GM18870 (cell line): ENCODE data around the gene EEF1AKMT1.
"Not testable (repeated sequence)": the region's sequence is repeated elsewhere in the genome, so short reads cannot be mapped to it uniquely, and the experiment has no call there.

Source experiments
- ATAC-seq: cut with Tn5 transposase; IDR thresholded peaks from one replicate; pipeline ENCODE4 v1.9.1; 2021; ENCODE audit warnings: moderate library complexity; ENCODE audit not compliant: unreplicated experiment

Gene EEF1AKMT1

GRCh38 chr13:20700288-20700687 is 73.5 kb downstream of the EEF1AKMT1 start:
- no peak for ATAC-seq

GRCh38 chr13:20699715-20700114 is 74.0 kb downstream of the EEF1AKMT1 start:
- no peak for ATAC-seq

- ATAC-seq = no peak
These were observed 77.7 kb downstream of the EEF1AKMT1 start for GRCh38 chr13:20696073-20696472.

DNA sequence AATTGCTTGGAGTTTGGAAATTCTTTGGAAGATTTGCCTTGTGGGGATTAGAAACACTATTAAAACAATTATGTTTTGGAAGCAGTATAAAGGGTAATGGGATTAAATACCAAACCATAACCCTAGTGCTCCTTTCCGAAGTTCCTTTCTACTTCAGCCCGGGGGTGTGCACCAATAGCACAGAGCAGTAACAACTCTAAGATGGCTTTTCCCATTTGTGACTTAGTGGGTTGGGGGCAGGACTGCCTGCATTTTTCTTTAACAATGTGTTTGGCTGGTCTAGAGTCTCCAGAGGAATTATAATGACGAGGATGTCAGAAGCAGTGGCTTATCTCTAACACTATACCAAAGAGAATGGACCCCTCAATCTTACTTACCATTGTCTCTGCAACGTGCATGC is 82.1 kb downstream of the EEF1AKMT1 start:
- ATAC-seq = no peak

DNA sequence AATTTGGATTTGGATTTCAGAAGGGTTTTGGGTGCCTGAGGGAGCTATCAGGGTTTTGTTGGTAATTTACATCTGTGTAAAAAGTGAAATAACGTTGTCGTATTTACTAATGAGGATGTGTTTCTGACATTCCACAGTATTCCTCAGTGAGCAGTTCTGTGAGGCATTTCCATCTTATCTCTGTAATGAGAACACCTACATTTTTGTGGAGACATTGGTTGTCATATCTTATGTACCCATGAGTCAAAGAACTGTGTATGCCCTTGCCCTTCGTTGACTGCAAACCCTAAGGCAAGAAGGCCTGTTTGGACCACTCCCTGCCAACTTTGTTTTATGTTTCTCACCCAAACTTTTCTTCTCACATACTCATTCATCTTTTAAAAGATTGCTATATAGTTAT is 84.5 kb downstream of the EEF1AKMT1 start:
- ATAC-seq = no peak

DNA sequence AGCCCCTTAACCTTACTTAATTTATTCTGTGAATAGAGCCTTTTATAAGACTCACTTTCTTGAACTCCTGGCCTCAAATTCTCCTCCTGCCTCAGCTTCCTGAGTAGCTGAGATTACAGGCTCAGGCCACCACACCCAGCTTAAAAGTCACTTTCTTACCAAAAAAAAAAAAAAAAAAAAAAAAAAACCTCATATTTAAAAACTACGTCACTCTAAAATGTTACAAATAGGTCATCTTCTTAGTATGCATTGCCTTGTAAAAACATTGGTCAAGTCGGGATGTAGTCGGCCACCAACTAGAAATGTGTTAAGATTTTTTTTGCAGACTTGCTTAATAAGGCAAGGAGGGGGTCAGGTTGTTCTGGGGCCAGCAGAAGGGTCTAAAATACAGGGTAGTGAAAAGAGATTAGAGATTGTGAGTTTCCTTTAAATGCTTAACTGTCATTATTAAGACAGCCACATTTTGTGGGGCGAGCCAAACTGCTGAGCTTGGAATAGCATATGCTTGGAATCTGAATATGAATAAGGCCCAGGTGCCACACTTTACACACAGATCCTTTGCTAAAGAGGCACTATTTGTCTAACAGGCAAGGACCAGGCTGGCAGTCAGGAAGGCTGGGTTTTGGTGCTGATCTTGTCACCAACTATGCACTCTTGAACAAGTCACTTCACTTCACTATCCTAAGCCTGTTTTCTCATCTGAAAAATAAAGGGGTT is 86.7 kb downstream of the EEF1AKMT1 start:
- no peak for ATAC-seq

DNA sequence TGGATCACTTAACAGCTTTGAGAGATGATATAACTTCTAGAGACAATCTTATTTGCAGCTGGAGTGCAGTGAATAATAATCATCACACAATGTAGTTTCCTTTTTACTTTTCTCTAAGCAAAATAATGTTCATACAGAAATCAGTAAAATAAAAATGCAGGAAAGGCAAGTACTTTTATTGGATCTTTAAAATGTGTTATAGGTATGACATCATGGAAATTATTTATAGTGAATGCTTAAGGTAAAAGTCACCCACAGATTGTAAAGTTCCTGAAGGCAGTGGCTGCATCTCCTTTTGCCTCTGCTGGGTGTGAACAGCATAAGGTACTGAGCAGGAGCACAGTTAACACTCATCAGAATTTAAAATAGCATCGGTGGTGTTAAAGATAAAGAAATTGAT is 87.6 kb downstream of the EEF1AKMT1 start:
- no peak for ATAC-seq

GRCh38 chr13:20685092-20685491 is 88.7 kb downstream of the EEF1AKMT1 start:
- no peak for ATAC-seq

DNA sequence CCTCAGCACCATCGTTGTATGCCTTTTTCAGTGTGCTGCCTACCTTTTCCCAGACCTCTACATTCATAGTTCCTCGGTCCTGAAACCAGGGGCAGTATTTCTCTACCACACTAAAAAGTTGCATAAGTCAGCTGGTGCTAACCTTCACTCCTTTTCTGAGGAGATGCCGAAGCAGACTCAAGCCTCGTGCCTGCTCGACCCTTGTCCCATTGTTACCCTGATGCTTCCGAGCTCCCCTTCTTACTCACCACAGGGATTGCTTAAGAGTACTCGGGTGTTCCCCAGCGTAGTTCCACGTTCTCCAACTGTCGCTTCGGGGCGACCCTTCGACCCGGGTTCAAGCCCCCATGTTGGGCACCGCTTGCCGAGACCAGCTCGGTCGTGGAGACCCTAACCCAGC is 89.2 kb downstream of the EEF1AKMT1 start:
- ATAC-seq = no peak

DNA sequence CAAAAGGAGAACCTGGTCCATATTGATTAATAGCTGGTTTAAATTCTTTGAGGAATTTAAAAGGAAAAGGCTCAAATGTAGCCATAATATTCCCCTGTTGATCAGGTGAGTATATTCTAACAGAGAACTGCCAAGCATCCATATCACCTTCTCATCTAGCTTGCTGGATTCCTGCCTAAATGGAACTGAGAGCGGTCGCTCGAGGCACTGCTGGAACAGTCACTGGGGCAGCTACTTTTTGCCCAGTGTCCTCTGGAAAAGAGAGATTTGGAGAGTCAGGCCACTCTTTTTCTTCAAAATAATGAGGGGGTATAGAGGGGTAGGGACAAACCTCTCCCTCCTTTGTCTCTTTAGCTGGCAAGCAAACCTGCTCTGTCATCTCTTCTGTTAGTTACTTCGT is 89.7 kb downstream of the EEF1AKMT1 start:
- ATAC-seq = no peak

DNA sequence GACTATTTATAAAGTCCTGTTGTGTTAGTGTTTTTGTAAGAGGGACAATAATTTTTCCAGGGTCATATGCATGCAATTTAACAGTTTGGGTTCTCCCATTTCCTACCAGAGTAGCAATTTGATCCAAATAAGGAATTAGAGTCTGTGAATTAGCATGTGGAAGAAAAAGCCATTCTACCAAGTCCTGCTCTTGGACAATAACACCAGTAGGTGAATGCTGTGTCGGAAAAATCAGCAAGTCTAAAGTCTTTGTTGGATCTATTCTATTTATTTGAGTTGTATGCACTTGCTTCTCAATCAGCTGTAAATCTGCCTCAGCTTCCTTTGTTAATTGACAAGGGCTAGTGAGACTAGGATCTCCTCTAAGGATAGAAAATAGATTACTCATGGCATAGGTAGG is 91.7 kb downstream of the EEF1AKMT1 start:
- ATAC-seq = no peak

DNA sequence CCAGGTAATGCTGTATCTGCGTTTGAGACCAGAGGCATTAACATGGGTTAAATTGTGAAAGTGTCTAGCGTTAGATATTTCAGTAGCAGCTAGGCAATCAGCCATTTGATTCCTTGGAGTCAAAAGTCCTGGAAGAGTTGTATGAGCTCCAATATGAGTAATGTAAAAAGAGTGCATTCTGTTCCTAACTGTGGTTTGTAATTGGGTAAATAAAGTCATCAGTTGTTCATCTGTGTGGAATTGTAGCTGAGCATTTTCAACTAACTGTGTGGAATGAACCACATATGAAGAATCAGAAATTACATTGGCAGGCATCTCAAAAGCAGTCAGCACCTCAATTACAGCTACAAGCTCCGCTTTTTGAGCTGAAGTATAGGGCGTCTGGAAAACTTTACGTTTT is 92.3 kb downstream of the EEF1AKMT1 start:
- ATAC-seq = not testable (repeated sequence)

- ATAC-seq = no peak
These were observed 93.2 kb downstream of the EEF1AKMT1 start for GRCh38 chr13:20680416-20681080.

GRCh38 chr13:20679879-20680278 is 93.9 kb downstream of the EEF1AKMT1 start:
- no peak for ATAC-seq
